ENCODE data around the gene TSPAN17.

- TF ChIP-seq CTCF (IDR thresholded peaks at IDR 0.05): no peak
- no peak for TF ChIP-seq ZFX (IDR thresholded peaks at IDR 0.05; ENCODE audit: borderline replicate concordance)
These were observed 17.2 kb downstream of the TSPAN17 start for GRCh38 chr5:176664479-176664878.
